Lower leg skin (tissue), 4 donors: ENCODE results near the gene ADGRG2. TPM values are rescaled to one million over a fixed set of nuclear protein-coding genes. Genes with fewer than 3 reads are reported as not detected.

Source experiments
- DNase-seq, 2 donors: peaks; one replicate each; pipeline ENCODE4 v3.0.0-alpha.2; 2019; ENCODE audit warnings: low spot score in 2 of 2
- H3K4me3 ChIP-seq: fragments of 200-600 bp; sonication (generic); 2 replicates; pipeline ENCODE4 v1.5.1; 2017; ENCODE audit warnings: mild to moderate bottlenecking, low read depth; ENCODE audit not compliant: poor library complexity, severe bottlenecking
- CTCF ChIP-seq, 3 donors: fragments of 450-650 bp; IDR thresholded peaks; one replicate each; pipeline ENCODE4 v1.5.1; 2016; ENCODE audit warnings: antibody characterized with exemption in 3 of 3, mild to moderate bottlenecking in 3 of 3, moderate library complexity in 2 of 3
- POLR2A ChIP-seq, 2 donors: fragments of 450-650 bp; IDR thresholded peaks; one replicate each; pipeline ENCODE4 v1.6.1; 2016 to 2017; ENCODE audit warnings: antibody characterized with exemption in 2 of 2, mild to moderate bottlenecking in 1 of 2, moderate library complexity in 1 of 2
- WGBS, 2 donors: methylation state at CpG; one replicate each; pipeline ENCODE4 v1.1.5; 2018; 5-methylcytosine and 5-hydroxymethylcytosine counted together
- intact Hi-C: fragments of 100-400 bp; cut with DNase I; formaldehyde crosslinking; loops from one replicate; pipeline ENCODE4 v1.15.0; 2023; ENCODE audit warnings: low total_unique reads
- total RNA-seq, 4 donors: library from RNA; depleted of rRNA; stranded (reverse); fragments of >200 nt; gene quantifications; one replicate each; pipeline ENCODE4 v1.1.0, GENCODE V29; 2016

Gene ADGRG2
- under 1 TPM; 0.47 to 0.62 (median 0.56) TPM for total RNA-seq

DNA sequence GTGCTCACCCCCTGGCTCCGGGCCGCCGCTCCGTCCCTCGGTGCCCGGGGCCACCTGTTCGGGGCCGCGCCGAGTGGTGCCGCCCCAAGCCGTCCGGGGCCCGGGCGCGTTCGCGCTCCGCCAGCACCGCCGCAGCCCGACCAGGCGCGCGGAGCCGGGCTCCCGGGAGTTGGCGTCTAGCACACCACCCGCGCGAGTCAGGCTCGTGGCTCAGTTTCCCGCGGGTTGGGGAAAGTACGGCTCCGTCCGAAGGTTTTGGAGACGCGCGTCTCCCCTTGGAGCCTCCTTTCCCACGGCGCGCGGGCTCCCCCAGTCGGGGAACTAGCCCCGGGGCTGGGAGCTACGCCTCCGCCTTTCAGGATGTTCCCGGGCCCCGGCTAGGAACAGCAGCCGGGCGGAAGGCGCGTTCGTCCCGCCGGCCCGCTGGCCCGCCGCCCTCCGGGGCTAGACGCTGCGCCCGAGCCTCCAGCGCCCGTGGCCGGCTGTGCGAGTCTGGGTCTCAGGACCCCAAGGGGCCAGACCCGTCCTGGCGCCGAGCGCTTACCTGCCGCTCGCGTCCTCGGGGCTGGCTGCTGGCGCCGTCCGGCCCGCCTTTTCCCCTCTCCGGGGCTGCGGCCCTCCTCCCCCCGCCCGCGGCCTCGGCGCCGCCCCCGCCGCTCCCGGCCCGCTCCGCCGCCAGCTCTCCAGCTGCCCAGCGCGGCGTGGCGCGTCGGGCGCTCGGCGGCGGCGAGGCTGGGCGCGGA is at the start of gene ADGRG2:
ADGRG2 (minus strand) TSS at position 571 of the 743 bp plus-strand sequence. CDS start 53,634 bp downstream, outside the sequence.
- intact Hi-C loops = no loop called here
- DNase-seq = no peak
- H3K4me3 ChIP-seq = peak within 1 kb of the TSS; percentile 1
- no peak for TF ChIP-seq POLR2A (IDR thresholded peaks at IDR 0.05)
- no peak for TF ChIP-seq CTCF (IDR thresholded peaks at IDR 0.05)
- WGBS, 2 donors = 0 to 24% methylated on average over 12 to 62 of the region's 107 CpGs

GRCh38 chrX:19168609-19169008 is 46.3 kb upstream of the ADGRG2 start:
- no peak for TF ChIP-seq POLR2A (IDR thresholded peaks at IDR 0.05)
- TF ChIP-seq CTCF (IDR thresholded peaks at IDR 0.05) = no peak
- no peak for DNase-seq
- no peak overlapping the region for H3K4me3 ChIP-seq
- intact Hi-C loops = no loop called here
- 81 to 87% methylated on average over 5 of the region's 5 CpGs for WGBS, 2 donors

DNA sequence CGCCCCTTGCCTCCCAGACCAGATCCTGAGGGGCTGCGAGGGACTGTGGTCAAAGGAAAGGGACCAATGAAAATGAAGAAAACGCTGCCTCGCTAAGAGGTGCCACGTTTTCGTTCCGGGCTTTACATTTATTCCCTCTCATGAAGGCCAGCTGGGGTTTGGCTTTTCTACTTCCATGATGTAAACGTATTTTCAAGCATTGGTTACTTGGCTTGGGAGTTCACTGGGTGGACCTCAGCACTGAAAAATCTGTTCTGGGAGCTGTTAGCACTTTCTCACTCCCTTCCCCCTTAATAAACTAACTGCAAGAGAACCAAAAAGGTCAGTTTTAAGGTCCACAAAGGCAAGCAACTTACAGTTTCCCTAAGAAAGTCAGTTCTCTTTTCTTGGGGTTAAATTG is 40.6 kb upstream of the ADGRG2 start:
- intact Hi-C loops = no loop called here
- no peak for TF ChIP-seq CTCF (IDR thresholded peaks at IDR 0.05)
- no peak for TF ChIP-seq POLR2A (IDR thresholded peaks at IDR 0.05)
- no peak for DNase-seq
- H3K4me3 ChIP-seq = no peak overlapping the region
- WGBS, 2 donors = 86% methylated on average over 8 of the region's 8 CpGs

GRCh38 chrX:19156186-19156585 is 33.9 kb upstream of the ADGRG2 start:
- TF ChIP-seq CTCF (IDR thresholded peaks at IDR 0.05) = no peak
- no peak for TF ChIP-seq POLR2A (IDR thresholded peaks at IDR 0.05)
- 15 to 26% methylated on average over 4 of the region's 4 CpGs for WGBS, 2 donors
- peak in 1 of 2 donors; percentile 12 for DNase-seq
- H3K4me3 ChIP-seq = no peak overlapping the region
- intact Hi-C loops = no loop called here

GRCh38 chrX:19152762-19153161 is 30.5 kb upstream of the ADGRG2 start:
- intact Hi-C loops = no loop called here
- no peak for DNase-seq
- no peak overlapping the region for H3K4me3 ChIP-seq
- 85 to 88% methylated on average over 2 of the region's 2 CpGs for WGBS, 2 donors
- no peak for TF ChIP-seq POLR2A (IDR thresholded peaks at IDR 0.05)
- no peak for TF ChIP-seq CTCF (IDR thresholded peaks at IDR 0.05)

DNA sequence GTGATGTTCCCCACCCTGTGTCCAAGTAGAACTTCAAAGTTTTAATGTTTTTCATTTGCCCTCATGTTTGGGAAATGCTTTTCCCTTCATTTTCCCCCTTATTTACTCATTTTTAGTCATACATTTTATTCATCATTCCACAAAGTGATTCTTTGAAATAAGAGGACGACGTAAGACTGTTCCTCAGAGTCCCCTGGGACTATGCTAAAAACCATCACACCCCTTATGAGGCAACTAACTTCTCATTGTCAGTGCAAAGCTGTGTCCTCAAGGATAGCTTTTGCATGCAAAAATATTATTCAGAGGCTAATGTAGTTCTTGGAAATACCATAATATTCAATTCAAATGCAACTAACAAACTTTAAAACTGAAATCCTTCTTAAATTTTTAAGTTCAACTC is 14.8 kb upstream of the ADGRG2 start:
- H3K4me3 ChIP-seq = no peak overlapping the region
- intact Hi-C loops = no loop called here
- WGBS, 2 donors = 53 to 78% methylated on average over 2 of the region's 2 CpGs
- no peak for DNase-seq
- TF ChIP-seq POLR2A (IDR thresholded peaks at IDR 0.05) (no peak), CTCF (IDR thresholded peaks at IDR 0.05) (no peak)
